ENCODE results near the gene TMEM191B. TPM values are rescaled to one million over a fixed set of nuclear protein-coding genes. Genes with fewer than 3 reads are reported as not detected.
"Not testable (repeated sequence)": the region's sequence is repeated elsewhere in the genome, so short reads cannot be mapped to it uniquely, and the experiment has no call there.

The TMEM191B gene
- total RNA-seq, 1 donor from 2014 or later = 3.3 TPM

GRCh38 chr22:18554280-18555256, 27.0 kb downstream of the TMEM191B start:
- DNase-seq (ENCODE audit: low read depth) = not testable (repeated sequence)

GRCh38 chr22:18558516-18558915, 30.9 kb downstream of the TMEM191B start:
- not testable (repeated sequence) for DNase-seq (ENCODE audit: low read depth)

GRCh38 chr22:18558939-18559338, 31.3 kb downstream of the TMEM191B start:
- DNase-seq (ENCODE audit: low read depth) = not testable (repeated sequence)

- not testable (repeated sequence) for DNase-seq (ENCODE audit: low read depth)
Measured at GRCh38 chr22:18560099-18560974, 32.7 kb downstream of the TMEM191B start.

- DNase-seq (ENCODE audit: low read depth) = not testable (repeated sequence)
Measured at GRCh38 chr22:18570509-18571246, 43.1 kb downstream of the TMEM191B start.

- DNase-seq (ENCODE audit: low read depth) = not testable (repeated sequence)
Measured at GRCh38 chr22:18573483-18574164, 46.0 kb downstream of the TMEM191B start.

GRCh38 chr22:18574555-18574954, 47.0 kb downstream of the TMEM191B start:
- not testable (repeated sequence) for DNase-seq (ENCODE audit: low read depth)

GRCh38 chr22:18575686-18576085, 48.1 kb downstream of the TMEM191B start:
- DNase-seq (ENCODE audit: low read depth) = not testable (repeated sequence)

GRCh38 chr22:18577090-18577818, 49.7 kb downstream of the TMEM191B start:
- not testable (repeated sequence) for DNase-seq (ENCODE audit: low read depth)

GRCh38 chr22:18577847-18578246, 50.2 kb downstream of the TMEM191B start:
- DNase-seq (ENCODE audit: low read depth) = peak; percentile 1

Other genes with a start within 250 kb of the TMEM191B start
- gene GGTLC3, start 9.6 kb upstream of the TMEM191B start, total RNA-seq = 0.52 TPM in 1 of 2 replicates, not detected in the other
- gene RIMBP3, start 84.1 kb downstream of the TMEM191B start, total RNA-seq = 0.80 and 1.1 TPM in 2 replicates